ENCODE measurements around the gene CAPN14.

Gene CAPN14

DNA sequence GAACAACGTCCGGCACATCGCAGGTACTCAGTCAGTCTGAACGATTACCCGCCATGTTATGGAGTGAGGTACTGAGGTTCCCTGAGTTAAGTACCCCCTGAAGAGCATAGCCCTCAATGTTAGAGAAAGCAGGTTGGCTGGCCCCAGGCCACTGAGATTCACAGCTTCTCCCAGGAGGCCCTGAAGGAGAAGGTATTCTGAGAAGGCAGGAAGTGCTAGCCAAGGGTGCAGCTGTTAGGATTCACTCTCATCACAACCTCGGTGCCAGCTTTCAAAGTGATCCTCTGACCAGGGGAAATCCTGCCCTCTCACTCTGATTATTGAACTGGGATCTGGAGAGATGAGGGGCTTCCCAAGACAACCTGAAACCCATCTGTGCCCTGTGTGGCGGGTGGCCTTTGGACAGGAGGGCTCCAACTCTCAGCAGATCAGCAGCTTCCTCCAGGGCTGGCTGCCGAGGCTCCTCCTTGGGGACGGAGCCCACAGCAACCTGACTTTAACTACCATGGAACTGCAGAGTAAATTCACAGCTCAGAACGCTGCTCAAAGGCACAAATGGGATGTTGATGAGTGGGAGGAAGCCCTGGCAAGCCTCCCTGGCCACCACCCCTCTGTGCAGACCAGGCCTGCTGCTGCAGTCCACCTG, 24.4 kb upstream of the CAPN14 start:
- DNase-seq (ENCODE audit: low read depth in 3 of 3) = no peak

DNA sequence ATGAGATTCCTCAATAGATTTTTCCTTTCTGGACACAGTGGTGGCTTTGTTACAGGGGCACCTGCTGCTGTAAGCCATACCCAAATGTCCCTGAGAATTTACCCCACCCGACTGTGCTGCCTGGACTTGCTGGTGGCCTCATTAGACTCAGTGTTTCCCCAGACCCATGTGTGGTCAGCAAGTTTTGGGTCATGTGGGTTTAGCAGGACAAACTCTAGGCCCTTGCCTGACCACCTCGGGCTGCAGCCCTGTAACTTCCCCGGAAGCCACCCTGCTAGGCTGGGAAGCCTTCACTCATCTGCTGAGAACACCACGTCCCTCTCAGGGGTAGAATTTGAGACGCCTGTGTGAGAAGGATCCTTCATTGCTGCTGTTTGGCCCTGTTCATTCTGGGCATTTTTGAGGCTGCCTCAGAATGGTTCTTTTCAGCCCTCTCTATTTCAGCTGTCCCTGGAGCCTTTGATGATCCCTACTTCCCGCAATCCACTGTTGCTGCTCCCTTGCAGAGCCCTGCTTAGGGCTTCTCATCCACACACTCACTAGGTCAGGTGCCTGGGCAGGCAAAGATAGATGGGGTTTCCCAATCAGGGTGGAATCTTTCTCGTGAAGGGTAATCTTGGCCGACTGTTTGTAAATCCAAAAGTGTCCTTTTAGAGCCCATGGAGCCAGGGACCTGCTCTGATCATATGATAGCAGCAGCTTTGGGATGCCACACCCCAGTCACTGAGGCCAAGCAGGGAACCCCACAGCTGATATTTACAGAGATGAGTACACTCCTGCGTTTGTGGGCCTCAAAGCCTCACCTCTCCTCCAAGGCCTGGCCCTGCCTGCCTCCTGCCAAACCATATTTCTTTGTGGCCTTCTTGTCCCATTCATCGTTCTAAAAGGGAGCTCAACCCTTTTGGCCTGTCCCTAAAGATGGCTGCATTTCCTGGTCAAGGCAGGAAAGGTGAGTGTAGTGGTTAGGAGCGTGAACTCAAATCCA, 23.4 kb upstream of the CAPN14 start:
- no peak for DNase-seq (ENCODE audit: low read depth in 3 of 3)

- DNase-seq (ENCODE audit: low read depth in 3 of 3) = no peak
Measured at GRCh38 chr2:31239593-31240177, 22.4 kb upstream of the CAPN14 start.

GRCh38 chr2:31238906-31239592, 21.7 kb upstream of the CAPN14 start:
- DNase-seq (ENCODE audit: low read depth in 3 of 3) = no peak

DNA sequence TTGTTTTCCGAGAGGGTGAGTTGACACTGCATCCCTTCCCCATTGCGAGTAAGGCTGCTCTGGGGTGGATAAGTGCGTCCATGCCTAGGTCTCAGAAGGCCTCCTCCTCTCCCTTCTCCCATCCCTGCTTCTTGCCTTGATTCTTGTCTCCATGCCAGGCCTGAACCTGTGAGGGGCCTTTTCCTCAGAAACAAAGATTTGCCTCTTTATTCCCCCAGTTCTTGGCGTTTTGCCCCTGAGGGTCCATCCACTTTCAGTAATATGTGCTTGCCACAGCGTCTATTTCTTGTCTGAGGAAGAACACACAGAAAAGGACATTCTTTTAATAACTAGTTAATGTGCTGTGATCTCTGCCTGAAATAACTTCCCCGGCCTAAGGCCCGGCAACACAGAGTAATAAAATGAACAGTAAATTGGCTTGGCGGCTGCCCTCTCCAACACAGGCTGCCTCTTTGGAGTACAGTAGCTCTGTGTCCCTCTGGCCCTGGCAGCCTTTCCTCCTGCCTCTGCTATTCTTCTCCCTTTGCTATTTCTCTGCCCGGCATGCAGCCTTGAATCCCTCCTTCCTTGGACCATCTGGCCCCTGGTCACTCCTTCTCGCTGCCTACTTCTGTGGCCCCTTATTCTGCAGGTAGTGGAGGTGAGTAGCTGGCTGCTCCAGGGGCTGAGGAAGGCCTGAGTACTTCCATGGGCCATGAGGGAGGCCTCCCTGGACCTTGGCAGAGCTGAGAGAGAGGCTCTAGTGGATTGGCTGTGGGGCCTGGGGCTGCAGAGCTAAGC, 21.0 kb upstream of the CAPN14 start:
- no peak for DNase-seq (ENCODE audit: low read depth in 3 of 3)

GRCh38 chr2:31237348-31238017, 20.2 kb upstream of the CAPN14 start:
- DNase-seq (ENCODE audit: low read depth in 3 of 3) = no peak

GRCh38 chr2:31236433-31237205, 19.3 kb upstream of the CAPN14 start:
- no peak for DNase-seq (ENCODE audit: low read depth in 3 of 3)

GRCh38 chr2:31235504-31235902, 18.2 kb upstream of the CAPN14 start:
- DNase-seq (ENCODE audit: low read depth in 3 of 3) = no peak

- no peak for DNase-seq (ENCODE audit: low read depth in 3 of 3)
Measured at GRCh38 chr2:31234683-31235503, 17.6 kb upstream of the CAPN14 start.

GRCh38 chr2:31233741-31234682, 16.7 kb upstream of the CAPN14 start, which contains the start of gene EHD3:
Gene EHD3, plus strand, starts transcription at chr2:31234152. Its CDS starts 470 bp downstream, at chr2:31234622.
- DNase-seq (ENCODE audit: low read depth in 3 of 3) = peak; percentile 66 to 76 (median 66)

DNA sequence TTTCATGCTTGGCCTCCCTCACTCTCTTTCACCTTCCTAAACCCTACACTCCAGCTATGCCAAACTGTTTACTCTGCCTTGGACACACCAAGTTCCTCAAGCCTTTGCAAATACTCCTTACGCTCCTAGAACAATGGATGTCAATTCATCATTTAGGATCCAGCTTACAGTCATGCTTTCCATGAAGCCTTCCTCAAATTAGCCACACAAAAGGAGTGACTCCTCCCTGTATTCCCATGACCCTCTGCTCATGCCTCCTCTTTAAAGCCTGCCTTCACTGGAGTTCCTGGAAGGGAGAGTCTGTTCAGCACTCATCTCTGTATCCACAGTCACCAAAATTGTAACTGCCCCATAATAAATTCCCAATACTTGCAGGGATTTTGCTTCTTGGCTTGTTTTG, 15.9 kb upstream of the CAPN14 start:
- no peak for DNase-seq (ENCODE audit: low read depth in 3 of 3)

GRCh38 chr2:31232586-31232985, 15.3 kb upstream of the CAPN14 start:
- no peak for DNase-seq (ENCODE audit: low read depth in 3 of 3)

GRCh38 chr2:31231571-31232302, 14.4 kb upstream of the CAPN14 start:
- no peak for DNase-seq (ENCODE audit: low read depth in 3 of 3)

- no peak for DNase-seq (ENCODE audit: low read depth in 3 of 3)
Measured at GRCh38 chr2:31230751-31231150, 13.4 kb upstream of the CAPN14 start.

- no peak for DNase-seq (ENCODE audit: low read depth in 3 of 3)
Measured at GRCh38 chr2:31228717-31229116, 11.4 kb upstream of the CAPN14 start.

DNA sequence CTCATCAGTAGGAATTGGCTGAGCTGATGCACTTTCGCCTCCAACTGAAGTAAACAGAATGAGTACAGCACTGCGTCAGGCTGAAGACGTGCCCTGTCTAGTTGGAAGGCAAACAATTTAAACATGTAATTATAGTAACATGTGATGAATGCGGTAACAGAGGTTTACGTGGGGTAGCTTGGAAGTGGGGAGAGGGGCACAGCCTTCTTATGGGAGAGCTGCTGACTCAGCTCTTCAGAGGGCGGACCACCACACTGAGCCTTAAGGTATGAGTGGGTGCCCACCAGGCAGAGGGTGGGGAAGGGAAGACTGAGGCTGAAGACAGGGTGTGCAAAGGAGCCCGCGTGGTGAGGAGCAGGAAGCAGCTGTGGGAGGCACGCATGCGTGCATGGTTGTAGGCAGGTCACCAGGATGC, 10.4 kb upstream of the CAPN14 start:
- DNase-seq (ENCODE audit: low read depth in 3 of 3) = no peak

GRCh38 chr2:31227110-31227509, 9.8 kb upstream of the CAPN14 start:
- DNase-seq (ENCODE audit: low read depth in 3 of 3) = no peak
